Progenitor cell of endocrine pancreas (in vitro differentiated cells): Measurements from ENCODE around the gene PHKA1. TPM values are rescaled to one million over a fixed set of nuclear protein-coding genes. Genes with fewer than 3 reads are reported as not detected.

Source experiments
- DNase-seq: peaks from one replicate; pipeline ENCODE4 v3.0.0; 2021; ENCODE audit warnings: low spot score; ENCODE audit not compliant: unreplicated experiment
- H3K27ac Mint-ChIP-seq: 2 replicates; pipeline ENCODE4 v1.8.0; 2021; ENCODE audit warnings: mild to moderate bottlenecking, moderate library complexity, mixed read lengths
- H3K27me3 Mint-ChIP-seq: 2 replicates; pipeline ENCODE4 v1.8.0; 2021; ENCODE audit warnings: mixed read lengths
- H3K36me3 Mint-ChIP-seq: 2 replicates; pipeline ENCODE4 v1.8.0; 2022; ENCODE audit warnings: mixed read lengths; ENCODE audit not compliant: insufficient read depth
- H3K4me1 Mint-ChIP-seq: 2 replicates; pipeline ENCODE4 v1.8.0; 2021; ENCODE audit warnings: low read depth, mixed read lengths
- H3K4me3 Mint-ChIP-seq: 2 replicates; pipeline ENCODE4 v1.8.0; 2021; ENCODE audit warnings: low read depth, mild to moderate bottlenecking, moderate library complexity, mixed read lengths
- H3K9me3 Mint-ChIP-seq: 2 replicates; pipeline ENCODE4 v1.8.0; 2021; ENCODE audit warnings: low read depth, mixed read lengths
- total RNA-seq: library from RNA; stranded (reverse); gene quantifications from 2 replicates; pipeline ENCODE4 v1.2.1, GENCODE V29; 2021
- TF ChIP-seq, protein P1 (sequence below): fragments of 200-600 bp; sonication (generic); IDR thresholded peaks from one replicate; pipeline ENCODE4 v1.5.0; 2021; ENCODE audit warnings: antibody characterized with exemption, mild to moderate bottlenecking; ENCODE audit not compliant: unreplicated experiment

The PHKA1 gene
- total RNA-seq, 1 donor from 2014 or later, result 11.8 TPM

DNA sequence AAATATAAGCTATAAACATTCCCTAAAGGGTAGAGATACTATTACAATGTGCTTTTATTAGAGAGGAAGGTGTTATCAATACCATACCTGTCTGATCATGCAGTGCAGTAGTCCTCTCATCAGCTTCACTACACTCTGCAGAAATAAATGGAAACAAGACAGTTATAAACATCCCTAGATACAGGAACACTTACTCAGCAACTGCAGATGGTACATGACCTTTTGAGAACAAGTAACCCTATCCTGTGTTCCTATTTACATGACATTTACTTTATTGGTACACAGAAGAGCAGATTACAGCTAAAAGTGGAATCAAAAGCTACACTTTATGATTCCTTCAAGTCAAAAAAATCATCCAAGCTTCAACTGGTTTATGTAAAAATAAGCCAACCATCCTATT lies 9.0 kb downstream of the PHKA1 start:
- Mint-ChIP-seq H3K27ac (no peak overlapping the region), H3K9me3 (peaks cover 8% of the 10 kb centered on the region), H3K4me1 (no peaks in the 10 kb centered on the region), H3K36me3 (peaks cover 12% of the 10 kb centered on the region), H3K4me3 (no peak overlapping the region), H3K27me3 (no peaks in the 10 kb centered on the region)
- DNase-seq, result no peak
- TF ChIP-seq, protein P1, sequence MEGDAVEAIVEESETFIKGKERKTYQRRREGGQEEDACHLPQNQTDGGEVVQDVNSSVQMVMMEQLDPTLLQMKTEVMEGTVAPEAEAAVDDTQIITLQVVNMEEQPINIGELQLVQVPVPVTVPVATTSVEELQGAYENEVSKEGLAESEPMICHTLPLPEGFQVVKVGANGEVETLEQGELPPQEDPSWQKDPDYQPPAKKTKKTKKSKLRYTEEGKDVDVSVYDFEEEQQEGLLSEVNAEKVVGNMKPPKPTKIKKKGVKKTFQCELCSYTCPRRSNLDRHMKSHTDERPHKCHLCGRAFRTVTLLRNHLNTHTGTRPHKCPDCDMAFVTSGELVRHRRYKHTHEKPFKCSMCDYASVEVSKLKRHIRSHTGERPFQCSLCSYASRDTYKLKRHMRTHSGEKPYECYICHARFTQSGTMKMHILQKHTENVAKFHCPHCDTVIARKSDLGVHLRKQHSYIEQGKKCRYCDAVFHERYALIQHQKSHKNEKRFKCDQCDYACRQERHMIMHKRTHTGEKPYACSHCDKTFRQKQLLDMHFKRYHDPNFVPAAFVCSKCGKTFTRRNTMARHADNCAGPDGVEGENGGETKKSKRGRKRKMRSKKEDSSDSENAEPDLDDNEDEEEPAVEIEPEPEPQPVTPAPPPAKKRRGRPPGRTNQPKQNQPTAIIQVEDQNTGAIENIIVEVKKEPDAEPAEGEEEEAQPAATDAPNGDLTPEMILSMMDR, result no peak

DNA sequence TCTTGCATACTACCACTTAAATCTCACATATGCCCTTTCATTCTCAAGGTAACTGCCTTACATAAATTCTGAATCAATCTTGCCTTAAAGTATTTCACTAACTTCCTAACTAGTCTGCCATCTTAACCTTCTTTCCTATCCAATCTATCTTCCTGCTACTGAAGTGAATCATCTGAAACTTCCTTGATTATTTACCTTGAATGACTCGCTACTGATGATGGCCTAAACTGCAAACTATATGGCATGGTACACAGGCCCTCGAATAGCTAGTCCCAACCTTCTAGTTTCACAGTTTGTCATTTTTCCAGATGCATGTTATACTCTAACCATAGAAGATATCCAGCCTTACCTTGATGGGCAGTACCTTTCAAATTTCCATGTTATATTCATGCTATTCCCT lies 19.9 kb downstream of the PHKA1 start:
- H3K9me3 Mint-ChIP-seq, result peaks cover 14% of the 10 kb centered on the region
- no peak overlapping the region for H3K4me3 Mint-ChIP-seq
- TF ChIP-seq, protein P1, result no peak
- DNase-seq, result no peak
- H3K4me1 Mint-ChIP-seq, result no peaks in the 10 kb centered on the region
- no peaks in the 10 kb centered on the region for H3K27me3 Mint-ChIP-seq
- no peaks in the 10 kb centered on the region for H3K36me3 Mint-ChIP-seq
- no peak overlapping the region for H3K27ac Mint-ChIP-seq

DNA sequence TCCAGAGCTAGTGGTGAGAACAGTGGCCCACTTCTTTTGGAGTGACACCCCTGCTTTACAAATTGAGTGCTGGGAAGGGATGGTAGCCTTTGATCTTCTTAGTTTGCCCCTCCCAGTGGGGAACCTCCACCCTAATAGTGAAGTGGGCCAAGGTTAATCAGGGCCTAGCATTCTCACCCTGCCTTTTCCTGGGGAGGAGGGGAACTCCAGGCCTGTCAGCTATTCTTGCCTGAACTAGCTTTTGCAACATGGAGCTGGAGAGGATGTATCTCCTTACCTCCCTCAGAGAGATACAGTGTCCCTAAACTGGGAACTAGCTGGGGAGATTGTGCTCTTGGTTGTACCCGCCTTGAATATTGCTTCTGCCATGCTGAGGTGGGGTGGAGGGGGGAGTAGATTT lies 20.6 kb downstream of the PHKA1 start:
- Mint-ChIP-seq H3K9me3 (peaks cover 15% of the 10 kb centered on the region), H3K4me3 (no peak overlapping the region), H3K27me3 (no peaks in the 10 kb centered on the region), H3K36me3 (no peaks in the 10 kb centered on the region), H3K27ac (no peak overlapping the region), H3K4me1 (no peaks in the 10 kb centered on the region)
- TF ChIP-seq, protein P1, result no peak
- no peak for DNase-seq

DNA sequence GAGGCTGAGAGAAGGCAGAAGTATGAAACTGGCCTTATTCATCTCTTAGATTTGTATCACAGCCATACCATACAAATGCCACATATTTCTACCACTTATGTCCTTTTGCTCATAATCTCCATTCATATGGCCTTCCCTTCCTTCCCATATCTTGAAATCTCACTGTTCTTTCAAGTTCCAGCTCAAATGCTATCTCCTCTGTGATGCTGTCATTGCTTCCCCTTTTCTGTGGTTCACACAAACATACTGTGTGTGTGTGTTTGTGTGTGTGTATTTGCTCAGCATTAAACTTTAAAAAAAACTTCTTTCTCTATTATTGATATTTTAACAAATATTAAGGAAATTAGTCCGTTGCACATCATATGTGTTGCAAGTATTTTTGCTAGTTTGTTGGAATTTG lies 26.7 kb downstream of the PHKA1 start:
- peaks cover 2% of the 10 kb centered on the region for H3K4me1 Mint-ChIP-seq

DNA sequence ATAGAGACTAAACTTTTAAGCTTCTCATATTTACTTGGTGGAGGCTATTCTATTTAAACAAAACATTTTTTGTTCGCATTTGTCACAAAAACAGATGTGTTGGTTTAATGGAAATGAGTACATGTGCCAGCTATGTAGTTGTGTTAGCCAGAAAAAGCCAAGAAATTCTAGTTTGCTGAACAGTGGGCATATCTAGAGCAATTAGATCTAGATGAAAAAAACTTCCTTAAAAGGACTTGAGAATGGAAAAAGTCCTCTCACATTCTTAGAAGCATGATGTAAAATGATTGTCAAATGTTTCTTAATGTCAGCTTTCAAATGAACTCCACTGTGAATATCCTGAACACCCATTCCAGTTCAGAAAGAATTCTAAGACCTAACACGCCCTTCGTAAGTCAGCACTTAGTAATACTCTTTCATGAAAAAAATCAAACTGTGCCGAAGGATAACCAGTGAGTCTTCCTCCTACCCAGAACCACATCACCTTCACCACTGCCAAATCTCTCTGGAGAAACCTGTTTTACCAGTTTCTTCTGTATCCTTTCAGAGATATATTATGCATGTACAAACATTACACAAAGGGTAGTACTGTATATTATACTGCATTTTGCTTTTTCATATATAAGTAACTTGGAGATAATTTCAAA lies 28.2 kb downstream of the PHKA1 start:
- no peak overlapping the region for H3K27ac Mint-ChIP-seq
- H3K27me3 Mint-ChIP-seq, result no peaks in the 10 kb centered on the region
- TF ChIP-seq, protein P1, result no peak
- H3K4me3 Mint-ChIP-seq, result no peak overlapping the region
- no peak for DNase-seq
- H3K9me3 Mint-ChIP-seq, result peaks cover 16% of the 10 kb centered on the region
- H3K36me3 Mint-ChIP-seq, result peaks cover 6% of the 10 kb centered on the region
- H3K4me1 Mint-ChIP-seq, result peaks cover 2% of the 10 kb centered on the region

More for the DNA sequence above, 26.7 kb downstream of the PHKA1 start:
- H3K9me3 Mint-ChIP-seq, result peaks cover 18% of the 10 kb centered on the region
- H3K27ac Mint-ChIP-seq, result no peak overlapping the region
- no peak overlapping the region for H3K4me3 Mint-ChIP-seq
- TF ChIP-seq, protein P1, result no peak
- H3K27me3 Mint-ChIP-seq, result no peaks in the 10 kb centered on the region
- DNase-seq, result no peak
- H3K36me3 Mint-ChIP-seq, result peaks cover 6% of the 10 kb centered on the region
